HK-2 (cell line): ENCODE results near the gene CECR2.

ENCODE experiments used
- DNase-seq: peaks from one replicate; pipeline ENCODE4 v3.0.0-alpha.2; 2018; ENCODE audit not compliant: unreplicated experiment

The CECR2 gene

GRCh38 chr22:17569971-17570511 is 200.8 kb downstream of the CECR2 start:
- DNase-seq: peak; percentile 15

- no peak for DNase-seq
Measured at GRCh38 chr22:17570851-17571631, 201.8 kb downstream of the CECR2 start.

- DNase-seq: no peak
Measured at GRCh38 chr22:17575151-17575550, 205.9 kb downstream of the CECR2 start.

- DNase-seq: no peak
Measured at GRCh38 chr22:17575681-17576080, 206.4 kb downstream of the CECR2 start.

GRCh38 chr22:17576470-17576869 is 207.2 kb downstream of the CECR2 start:
- peak; percentile 71 for DNase-seq

- DNase-seq: no peak
Measured at GRCh38 chr22:17578136-17578754, 209.0 kb downstream of the CECR2 start.

GRCh38 chr22:17579535-17579981 is 210.3 kb downstream of the CECR2 start:
- no peak for DNase-seq

GRCh38 chr22:17580441-17581031 is 211.3 kb downstream of the CECR2 start:
- DNase-seq: no peak

- no peak for DNase-seq
Measured at GRCh38 chr22:17581056-17581455, 211.8 kb downstream of the CECR2 start.

- DNase-seq: no peak
Measured at GRCh38 chr22:17581631-17582030, 212.4 kb downstream of the CECR2 start.

GRCh38 chr22:17583151-17583550 is 213.9 kb downstream of the CECR2 start:
- DNase-seq: no peak

- DNase-seq: no peak
Measured at GRCh38 chr22:17586831-17587440, 217.7 kb downstream of the CECR2 start.

- DNase-seq: no peak
Measured at GRCh38 chr22:17587629-17588028, 218.4 kb downstream of the CECR2 start.

- no peak for DNase-seq
Measured at GRCh38 chr22:17588606-17589005, 219.3 kb downstream of the CECR2 start.

GRCh38 chr22:17589810-17590375 is 220.6 kb downstream of the CECR2 start:
- DNase-seq: no peak

GRCh38 chr22:17590586-17590985 is 221.3 kb downstream of the CECR2 start:
- DNase-seq: no peak

GRCh38 chr22:17592201-17592600 is 222.9 kb downstream of the CECR2 start:
- DNase-seq: no peak

GRCh38 chr22:17596226-17596625 is 227.0 kb downstream of the CECR2 start:
- DNase-seq: no peak

- DNase-seq: no peak
Measured at GRCh38 chr22:17597217-17597616, 228.0 kb downstream of the CECR2 start.

- no peak for DNase-seq
Measured at GRCh38 chr22:17598318-17598717, 229.1 kb downstream of the CECR2 start.

- DNase-seq: no peak
Measured at GRCh38 chr22:17601031-17601430, 231.8 kb downstream of the CECR2 start.

GRCh38 chr22:17603668-17604067 is 234.4 kb downstream of the CECR2 start:
- no peak for DNase-seq
